ENCODE results near the gene CXCL11. TPM values are rescaled to one million over a fixed set of nuclear protein-coding genes. Genes with fewer than 3 reads are reported as not detected.

The CXCL11 gene
- polyA plus RNA-seq, 2 of the 4 experiments (the other 2 are of a cell fraction) = not detected

DNA sequence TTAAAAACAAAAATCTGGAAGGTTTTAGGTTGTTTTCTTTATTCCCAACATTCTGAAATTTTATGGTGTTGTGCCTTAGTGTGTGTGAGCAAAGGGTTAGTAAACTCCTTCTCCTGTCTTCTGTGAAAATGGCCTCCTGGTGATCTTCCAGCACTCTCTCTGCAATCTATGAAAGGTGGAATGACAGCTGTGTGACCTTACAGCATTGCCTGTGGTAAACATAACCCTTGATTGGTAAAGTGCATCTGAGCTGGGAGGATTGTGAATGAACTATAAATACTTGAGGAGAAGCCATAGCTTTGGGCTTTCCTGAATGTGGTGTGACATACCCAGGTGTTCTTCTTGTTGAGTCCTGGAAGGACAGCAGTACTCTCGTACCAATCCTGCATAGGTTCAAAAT, 48.7 kb upstream of the CXCL11 start (continued):
- no peak for TF ChIP-seq NPAS2 (CRISPR knock-in tag; IDR thresholded peaks at IDR 0.05; ENCODE audit: borderline replicate concordance)

- H3K4me3 ChIP-seq = no peak overlapping the region
- no peak for ATAC-seq
- no peak for FAIRE-seq
- no peaks in the 10 kb centered on the region for H3K4me1 ChIP-seq
- no peak for DNase-seq (ENCODE audit: low read depth in 1 of 2, low spot score in 1 of 2)
- TF ChIP-seq, protein P1, sequence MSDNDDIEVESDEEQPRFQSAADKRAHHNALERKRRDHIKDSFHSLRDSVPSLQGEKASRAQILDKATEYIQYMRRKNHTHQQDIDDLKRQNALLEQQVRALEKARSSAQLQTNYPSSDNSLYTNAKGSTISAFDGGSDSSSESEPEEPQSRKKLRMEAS (IDR thresholded peaks at IDR 0.05) = no peak
- TF ChIP-seq HOXB13 (CRISPR knock-in tag; IDR thresholded peaks at IDR 0.05; ENCODE audit: low read depth) = no peak
- no peak for TF ChIP-seq CBX8 (IDR thresholded peaks at IDR 0.05)
- TF ChIP-seq CHD2 (IDR thresholded peaks at IDR 0.05; ENCODE audit: low read length, partially characterized antibody) = no peak
- TF ChIP-seq HOXA7 (CRISPR knock-in tag; IDR thresholded peaks at IDR 0.05) = no peak
- no peak for TF ChIP-seq TFCP2L1 (CRISPR knock-in tag; IDR thresholded peaks at IDR 0.05)
- TF ChIP-seq MAZ (IDR thresholded peaks at IDR 0.05; ENCODE audit: borderline replicate concordance, low read depth, low read length) = no peak
- no peak for TF ChIP-seq POLR2A (IDR thresholded peaks at IDR 0.05; ENCODE audit: low read length)
- no peak for TF ChIP-seq KDM1A (IDR thresholded peaks at IDR 0.05; ENCODE audit: low read depth)
- TF ChIP-seq CBX2 (IDR thresholded peaks at IDR 0.05; ENCODE audit: borderline replicate concordance, low read depth) = no peak
- TF ChIP-seq SREBF2 (IDR thresholded peaks at IDR 0.05) = no peak
- TF ChIP-seq POLR2AphosphoS2 (conservative IDR thresholded peaks at IDR 0.05; ENCODE audit: low read length) = no peak
- no peak for TF ChIP-seq RARB (CRISPR knock-in tag; IDR thresholded peaks at IDR 0.05)
- TF ChIP-seq, protein P2, sequence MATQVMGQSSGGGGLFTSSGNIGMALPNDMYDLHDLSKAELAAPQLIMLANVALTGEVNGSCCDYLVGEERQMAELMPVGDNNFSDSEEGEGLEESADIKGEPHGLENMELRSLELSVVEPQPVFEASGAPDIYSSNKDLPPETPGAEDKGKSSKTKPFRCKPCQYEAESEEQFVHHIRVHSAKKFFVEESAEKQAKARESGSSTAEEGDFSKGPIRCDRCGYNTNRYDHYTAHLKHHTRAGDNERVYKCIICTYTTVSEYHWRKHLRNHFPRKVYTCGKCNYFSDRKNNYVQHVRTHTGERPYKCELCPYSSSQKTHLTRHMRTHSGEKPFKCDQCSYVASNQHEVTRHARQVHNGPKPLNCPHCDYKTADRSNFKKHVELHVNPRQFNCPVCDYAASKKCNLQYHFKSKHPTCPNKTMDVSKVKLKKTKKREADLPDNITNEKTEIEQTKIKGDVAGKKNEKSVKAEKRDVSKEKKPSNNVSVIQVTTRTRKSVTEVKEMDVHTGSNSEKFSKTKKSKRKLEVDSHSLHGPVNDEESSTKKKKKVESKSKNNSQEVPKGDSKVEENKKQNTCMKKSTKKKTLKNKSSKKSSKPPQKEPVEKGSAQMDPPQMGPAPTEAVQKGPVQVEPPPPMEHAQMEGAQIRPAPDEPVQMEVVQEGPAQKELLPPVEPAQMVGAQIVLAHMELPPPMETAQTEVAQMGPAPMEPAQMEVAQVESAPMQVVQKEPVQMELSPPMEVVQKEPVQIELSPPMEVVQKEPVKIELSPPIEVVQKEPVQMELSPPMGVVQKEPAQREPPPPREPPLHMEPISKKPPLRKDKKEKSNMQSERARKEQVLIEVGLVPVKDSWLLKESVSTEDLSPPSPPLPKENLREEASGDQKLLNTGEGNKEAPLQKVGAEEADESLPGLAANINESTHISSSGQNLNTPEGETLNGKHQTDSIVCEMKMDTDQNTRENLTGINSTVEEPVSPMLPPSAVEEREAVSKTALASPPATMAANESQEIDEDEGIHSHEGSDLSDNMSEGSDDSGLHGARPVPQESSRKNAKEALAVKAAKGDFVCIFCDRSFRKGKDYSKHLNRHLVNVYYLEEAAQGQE (IDR thresholded peaks at IDR 0.05) = no peak
- no peak for TF ChIP-seq BHLHE40 (IDR thresholded peaks at IDR 0.05; ENCODE audit: low read depth, low read length)
- no peak for TF ChIP-seq PHF8 (IDR thresholded peaks at IDR 0.05; ENCODE audit: borderline replicate concordance, low read depth)
- TF ChIP-seq JUN (IDR thresholded peaks at IDR 0.05) = no peak
- TF ChIP-seq PBX3 (IDR thresholded peaks at IDR 0.05) = no peak
- TF ChIP-seq EHMT2 (IDR thresholded peaks at IDR 0.05; ENCODE audit: low read depth) = no peak
- TF ChIP-seq, protein P3, sequence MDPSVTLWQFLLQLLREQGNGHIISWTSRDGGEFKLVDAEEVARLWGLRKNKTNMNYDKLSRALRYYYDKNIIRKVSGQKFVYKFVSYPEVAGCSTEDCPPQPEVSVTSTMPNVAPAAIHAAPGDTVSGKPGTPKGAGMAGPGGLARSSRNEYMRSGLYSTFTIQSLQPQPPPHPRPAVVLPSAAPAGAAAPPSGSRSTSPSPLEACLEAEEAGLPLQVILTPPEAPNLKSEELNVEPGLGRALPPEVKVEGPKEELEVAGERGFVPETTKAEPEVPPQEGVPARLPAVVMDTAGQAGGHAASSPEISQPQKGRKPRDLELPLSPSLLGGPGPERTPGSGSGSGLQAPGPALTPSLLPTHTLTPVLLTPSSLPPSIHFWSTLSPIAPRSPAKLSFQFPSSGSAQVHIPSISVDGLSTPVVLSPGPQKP (IDR thresholded peaks at IDR 0.05; ENCODE audit: low read depth, low read length) = no peak
- no peaks in the 10 kb centered on the region for H3K9me3 ChIP-seq
- WGBS (ENCODE audit: missing lambda C conversion rate) = 58% methylated on average over 3 of the region's 3 CpGs
- CTCF ChIA-PET = interaction anchor here (0.5 to 2.0 kb wide), 6 partner anchors 14 to 87 kb away, joined by 3 to 6 read pairs (median 4); no protein-coding TSS in a partner anchor
- no peak overlapping the region for H3K27ac ChIP-seq
- no peak overlapping the region for H3K4me2 ChIP-seq
- POLR2A ChIA-PET = no interaction called here
These were observed 47.6 kb upstream of the CXCL11 start for GRCh38 chr4:76083386-76083988.

Data from A549 (cell line).